SK-N-SH treated with all-trans-retinoic acid at 6 μM for 48 hours (cell line): ENCODE measurements around the gene ITLN2.

Source experiments
- ATAC-seq: fragments of 200-7000 bp; cut with Tn5 transposase; 3 replicates; pipeline ENCODE4 v1.9.1; 2020; ENCODE audit warnings: mild to moderate bottlenecking, moderate library complexity
- ARNTL ChIP-seq: fragments of 450-650 bp; formaldehyde crosslinking; IDR thresholded peaks from 2 replicates; pipeline ENCODE4 v1.5.0; 2020; ENCODE audit warnings: low read depth, mild to moderate bottlenecking, moderate library complexity, borderline replicate concordance
- BACH2 ChIP-seq: fragments of 250-450 bp; sonication (Bioruptor Pico); IDR thresholded peaks from 2 replicates; pipeline ENCODE4 v1.9.0; 2021; ENCODE audit warnings: mild to moderate bottlenecking, borderline replicate concordance
- CSDC2 ChIP-seq: fragments of 250-450 bp; sonication (Bioruptor Pico); IDR thresholded peaks from 2 replicates; pipeline ENCODE4 v1.5.0; 2020; ENCODE audit warnings: mild to moderate bottlenecking, moderate library complexity
- CSRNP3 ChIP-seq: fragments of 250-450 bp; sonication (Bioruptor Pico); IDR thresholded peaks from 2 replicates; pipeline ENCODE4 v1.5.1; 2021; ENCODE audit warnings: mild to moderate bottlenecking, moderate library complexity
- ESRRG ChIP-seq: fragments of 250-450 bp; sonication (Bioruptor Pico); IDR thresholded peaks from 2 replicates; pipeline ENCODE4 v1.6.1; 2021; ENCODE audit warnings: mild to moderate bottlenecking
- GLIS3 ChIP-seq: fragments of 250-450 bp; sonication (Bioruptor Pico); IDR thresholded peaks from 2 replicates; pipeline ENCODE4 v1.5.0; 2020; ENCODE audit warnings: mild to moderate bottlenecking, moderate library complexity
- ISL1 ChIP-seq: fragments of 250-450 bp; sonication (Bioruptor Pico); IDR thresholded peaks from 2 replicates; pipeline ENCODE4 v2.1.2; 2022; ENCODE audit warnings: mild to moderate bottlenecking, moderate library complexity
- OSR1 ChIP-seq: fragments of 250-450 bp; sonication (Bioruptor Pico); IDR thresholded peaks from 2 replicates; pipeline ENCODE4 v1.8.0; 2022; ENCODE audit warnings: moderate library complexity, mild to moderate bottlenecking, inconsistent platforms
- PATZ1 ChIP-seq: fragments of 250-450 bp; sonication (Bioruptor Pico); IDR thresholded peaks from 2 replicates; pipeline ENCODE4 v1.8.0; 2020; ENCODE audit warnings: mild to moderate bottlenecking, moderate library complexity, borderline replicate concordance
- POU6F1 ChIP-seq: fragments of 250-450 bp; sonication (Bioruptor Pico); IDR thresholded peaks from 2 replicates; pipeline ENCODE4 v1.8.0; 2021; ENCODE audit warnings: low read depth, mild to moderate bottlenecking, moderate library complexity, borderline replicate concordance
- PPARA ChIP-seq: fragments of 250-450 bp; sonication (Bioruptor Pico); IDR thresholded peaks from 2 replicates; pipeline ENCODE4 v1.5.0; 2020; ENCODE audit warnings: mild to moderate bottlenecking, borderline replicate concordance
- RARB ChIP-seq: fragments of 250-450 bp; sonication (Bioruptor Pico); IDR thresholded peaks from 2 replicates; pipeline ENCODE4 v1.8.0; 2021; ENCODE audit warnings: mild to moderate bottlenecking, moderate library complexity
- SNAI2 ChIP-seq: fragments of 250-450 bp; sonication (Bioruptor Pico); IDR thresholded peaks from 2 replicates; pipeline ENCODE4 v1.5.0; 2020; ENCODE audit warnings: mild to moderate bottlenecking, moderate library complexity
- TCF4 ChIP-seq: fragments of 250-450 bp; sonication (Bioruptor Pico); IDR thresholded peaks from 2 replicates; pipeline ENCODE4 v1.8.0; 2021; ENCODE audit warnings: mild to moderate bottlenecking, moderate library complexity, borderline replicate concordance
- TOX ChIP-seq: fragments of 250-450 bp; sonication (Bioruptor Pico); IDR thresholded peaks from 2 replicates; pipeline ENCODE4 v1.8.0; 2021; ENCODE audit warnings: mild to moderate bottlenecking, moderate library complexity, borderline replicate concordance
- TSHZ2 ChIP-seq: fragments of 250-450 bp; sonication (Bioruptor Pico); IDR thresholded peaks from 2 replicates; pipeline ENCODE4 v1.5.0; 2020; ENCODE audit warnings: mild to moderate bottlenecking, moderate library complexity
- ZC3H10 ChIP-seq: fragments of 250-450 bp; sonication (Bioruptor Pico); IDR thresholded peaks from 2 replicates; pipeline ENCODE4 v1.5.1; 2021; ENCODE audit warnings: mild to moderate bottlenecking, moderate library complexity
- ZFP3 ChIP-seq: fragments of 250-450 bp; sonication (Bioruptor Pico); IDR thresholded peaks from 2 replicates; pipeline ENCODE4 v1.5.0; 2020; ENCODE audit warnings: mild to moderate bottlenecking, moderate library complexity
- ZFP30 ChIP-seq: fragments of 450-650 bp; formaldehyde crosslinking; IDR thresholded peaks from 2 replicates; pipeline ENCODE4 v1.5.0; 2022; ENCODE audit warnings: mild to moderate bottlenecking, moderate library complexity
- ZNF565 ChIP-seq: fragments of 450-650 bp; formaldehyde crosslinking; conservative IDR thresholded peaks from 2 replicates; pipeline ENCODE4 v1.5.0; 2020; ENCODE audit warnings: low read depth, mild to moderate bottlenecking, moderate library complexity
- ZNF70 ChIP-seq: fragments of 450-650 bp; formaldehyde crosslinking; IDR thresholded peaks from 2 replicates; pipeline ENCODE4 v1.5.0; 2020; ENCODE audit warnings: mild to moderate bottlenecking, moderate library complexity
- ZNF8 ChIP-seq: fragments of 450-650 bp; formaldehyde crosslinking; IDR thresholded peaks from 2 replicates; pipeline ENCODE4 v1.5.0; 2020; ENCODE audit warnings: mild to moderate bottlenecking, moderate library complexity
- TF ChIP-seq, protein P1 (sequence below): fragments of 250-450 bp; sonication (Bioruptor Pico); IDR thresholded peaks from 2 replicates; pipeline ENCODE4 v1.5.1; 2020; ENCODE audit warnings: low read depth, mild to moderate bottlenecking, moderate library complexity

Gene ITLN2

DNA sequence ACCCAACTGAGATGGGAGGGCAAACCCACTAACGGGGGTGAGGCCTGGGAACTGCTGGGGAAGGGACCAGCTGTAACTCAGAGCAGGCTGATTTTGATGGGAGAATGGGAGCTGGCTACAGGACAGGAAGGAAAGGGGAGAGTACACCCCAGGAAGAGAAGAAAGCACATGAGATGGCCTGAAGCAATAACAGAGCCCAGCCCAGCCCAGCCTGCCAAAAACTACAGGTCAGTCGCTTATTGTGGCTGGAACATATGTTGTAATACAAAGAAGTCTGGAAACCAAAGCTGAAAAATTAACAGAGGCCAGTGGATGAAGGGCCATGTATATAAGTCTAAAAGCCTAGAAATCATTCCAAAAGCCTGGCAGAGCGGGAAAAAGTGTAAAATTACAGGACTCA lies 1.6 kb downstream of the ITLN2 start:
- no peak for ATAC-seq
- TF ChIP-seq PPARA (CRISPR knock-in tag) (no peak), SNAI2 (no peak), ZNF70 (CRISPR knock-in tag) (no peak), POU6F1 (CRISPR knock-in tag) (no peak), ZFP3 (CRISPR knock-in tag) (no peak), ARNTL (CRISPR knock-in tag) (no peak), ESRRG (CRISPR knock-in tag) (no peak), RARB (no peak), TSHZ2 (CRISPR knock-in tag) (no peak), ISL1 (CRISPR knock-in tag) (no peak), ZNF8 (CRISPR knock-in tag) (no peak), BACH2 (CRISPR knock-in tag) (no peak), ZC3H10 (CRISPR knock-in tag) (no peak), TCF4 (CRISPR knock-in tag) (no peak), ZFP30 (no peak), ZNF565 (CRISPR knock-in tag) (no peak), TOX (no peak), OSR1 (CRISPR knock-in tag) (no peak)
- TF ChIP-seq, protein P1, sequence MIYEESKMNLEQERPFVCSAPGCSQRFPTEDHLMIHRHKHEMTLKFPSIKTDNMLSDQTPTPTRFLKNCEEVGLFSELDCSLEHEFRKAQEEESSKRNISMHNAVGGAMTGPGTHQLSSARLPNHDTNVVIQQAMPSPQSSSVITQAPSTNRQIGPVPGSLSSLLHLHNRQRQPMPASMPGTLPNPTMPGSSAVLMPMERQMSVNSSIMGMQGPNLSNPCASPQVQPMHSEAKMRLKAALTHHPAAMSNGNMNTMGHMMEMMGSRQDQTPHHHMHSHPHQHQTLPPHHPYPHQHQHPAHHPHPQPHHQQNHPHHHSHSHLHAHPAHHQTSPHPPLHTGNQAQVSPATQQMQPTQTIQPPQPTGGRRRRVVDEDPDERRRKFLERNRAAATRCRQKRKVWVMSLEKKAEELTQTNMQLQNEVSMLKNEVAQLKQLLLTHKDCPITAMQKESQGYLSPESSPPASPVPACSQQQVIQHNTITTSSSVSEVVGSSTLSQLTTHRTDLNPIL, result no peak
- TF ChIP-seq, all 23 proteins: peak for 0

GRCh38 chr1:160952129-160952510 lies 2.5 kb downstream of the ITLN2 start:
- TF ChIP-seq ZC3H10 (CRISPR knock-in tag) (no peak), BACH2 (CRISPR knock-in tag) (no peak), CSRNP3 (no peak), ZNF70 (CRISPR knock-in tag) (no peak), ISL1 (CRISPR knock-in tag) (no peak), OSR1 (CRISPR knock-in tag) (no peak), CSDC2 (CRISPR knock-in tag) (no peak), GLIS3 (CRISPR knock-in tag) (no peak), ARNTL (CRISPR knock-in tag) (no peak), TCF4 (CRISPR knock-in tag) (no peak), PPARA (CRISPR knock-in tag) (no peak), TSHZ2 (CRISPR knock-in tag) (no peak), PATZ1 (CRISPR knock-in tag) (no peak), TOX (no peak), ZNF8 (CRISPR knock-in tag) (no peak), ESRRG (CRISPR knock-in tag) (no peak), SNAI2 (no peak), ZFP3 (CRISPR knock-in tag) (no peak), RARB (no peak)
- TF ChIP-seq, protein P1, result no peak
- no peak for ATAC-seq
